AG04450 (cell line): ENCODE results near the gene DHCR7. TPM values are rescaled to one million over a fixed set of nuclear protein-coding genes. Genes with fewer than 3 reads are reported as not detected.

ENCODE experiments used
- CTCF ChIA-PET: fragments of 300-600, 350-600 bp; formaldehyde crosslinking; extraction: SDS; loops from one replicate; lab custom pipeline; 2022; ENCODE audit warnings: antibody characterized with exemption, inconsistent platforms; lab: Charles Lee
- POLR2A ChIA-PET: fragments of 350-600 bp; formaldehyde crosslinking; extraction: SDS; loops from one replicate; lab custom pipeline; 2021; ENCODE audit warnings: antibody characterized with exemption, inconsistent platforms; lab: Yijun Ruan, JAX
- DNase-seq: peaks from one replicate; pipeline ENCODE4 v3.0.0-alpha.2; 2011; ENCODE audit warnings: low read depth, low spot score
- H3K27ac ChIP-seq: one replicate; pipeline ENCODE4 v1.5.1; 2012; ENCODE audit warnings: low read depth, low read length, control low read depth
- H3K27me3 ChIP-seq: one replicate; pipeline ENCODE4 v1.6.0; 2012; ENCODE audit warnings: low read length; ENCODE audit not compliant: control insufficient read depth, insufficient read depth
- H3K4me3 ChIP-seq: 2 replicates; pipeline ENCODE4 v1.5.1; 2011; ENCODE audit warnings: mild to moderate bottlenecking, low read depth, low read length, control low read depth
- H3K9me3 ChIP-seq: 2 replicates; pipeline ENCODE4 v1.5.1; 2012; ENCODE audit warnings: low read length; ENCODE audit not compliant: control insufficient read depth, insufficient read depth
- CTCF ChIP-seq: IDR thresholded peaks from 2 replicates; pipeline ENCODE4 v1.5.1; 2011; ENCODE audit warnings: low read depth, low read length, control low read depth, inconsistent platforms
- polyA plus RNA-seq: library from polyadenylated mRNA; depleted of rRNA; stranded (reverse); fragments of >200 nt; gene quantifications from 2 replicates; pipeline ENCODE4 v1.2.3, GENCODE V29; 2011

The DHCR7 gene
- polyA plus RNA-seq, 1 experiment: 40.2 TPM

DNA sequence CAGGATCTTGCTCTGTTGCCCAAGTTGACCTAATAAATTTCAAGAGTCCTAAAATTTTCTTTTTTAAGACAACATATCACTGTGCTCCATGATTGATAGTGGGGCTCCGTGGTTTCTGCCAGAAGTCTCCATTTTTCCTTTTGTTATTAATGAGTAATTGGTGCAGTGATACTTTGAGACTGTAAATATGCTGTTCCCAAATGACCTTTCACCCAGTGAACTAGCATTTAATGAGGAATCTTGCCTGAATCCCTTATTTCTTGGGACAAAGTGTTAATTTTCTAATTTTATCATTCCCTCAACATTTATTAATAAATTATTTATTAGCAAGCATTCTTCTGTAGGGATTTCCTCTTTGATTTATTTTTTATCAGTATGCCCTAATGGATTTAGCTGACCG is 2.3 kb upstream of the DHCR7 start:
- ChIA-PET POLR2A (no interaction called here), CTCF (no interaction called here)
- TF ChIP-seq CTCF: no peak
- no peak overlapping the region for H3K4me3 ChIP-seq
- H3K27ac ChIP-seq: no peak overlapping the region
- DNase-seq: no peak
- peaks cover 4% of the 10 kb centered on the region; the same call in 1 of the 2 replicates for H3K9me3 ChIP-seq
- H3K27me3 ChIP-seq: no peaks in the 10 kb centered on the region

DNA sequence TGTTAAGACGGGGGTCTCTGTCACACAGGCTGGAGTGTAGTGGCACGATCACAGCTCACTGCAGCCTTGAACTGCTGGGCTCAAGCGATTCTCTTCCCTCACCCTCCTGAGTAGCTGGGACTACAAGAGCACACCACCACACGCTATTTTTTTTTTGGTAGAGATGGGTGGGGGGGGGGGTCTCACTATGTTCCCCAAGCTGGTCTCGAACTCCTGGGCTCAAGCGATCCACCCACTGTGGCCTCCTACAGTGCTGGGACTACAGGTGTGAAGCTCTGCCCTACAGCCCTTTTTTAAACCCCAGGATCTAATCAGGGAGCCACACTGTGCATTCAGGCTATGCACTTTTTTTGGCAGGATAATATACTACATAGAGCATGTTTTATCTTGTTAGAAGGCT is 1.4 kb upstream of the DHCR7 start:
- DNase-seq: no peak
- Histone ChIP-seq H3K27ac (no peak overlapping the region), H3K4me3 (peak overlapping the region; percentile 97), H3K9me3 (peaks cover 4% of the 10 kb centered on the region; the same call in 1 of the 2 replicates), H3K27me3 (no peaks in the 10 kb centered on the region)
- no peak for TF ChIP-seq CTCF
- ChIA-PET CTCF (no interaction called here), POLR2A (no interaction called here)

GRCh38 chr11:71447791-71448256 is 369 bp downstream of the DHCR7 start:
- no peak for TF ChIP-seq CTCF
- no peaks in the 10 kb centered on the region; the same call in 1 of the 2 replicates for H3K9me3 ChIP-seq
- DNase-seq: no peak
- peak overlapping the region; percentile 90 for H3K4me3 ChIP-seq
- ChIA-PET POLR2A (no interaction called here), CTCF (interaction anchor here (1.0 kb wide), 1 partner anchor 40 kb away, joined by 3 read pairs; no protein-coding TSS in a partner anchor)
- no peaks in the 10 kb centered on the region for H3K27me3 ChIP-seq
- no peak overlapping the region for H3K27ac ChIP-seq

- Histone ChIP-seq H3K9me3 (no peaks in the 10 kb centered on the region; the same call in 1 of the 2 replicates), H3K27ac (no peak overlapping the region), H3K4me3 (peak overlapping the region; percentile 90), H3K27me3 (no peaks in the 10 kb centered on the region)
- ChIA-PET CTCF (no interaction called here), POLR2A (no interaction called here)
- peak; percentile 7 for DNase-seq
- TF ChIP-seq CTCF: no peak
Measured at GRCh38 chr11:71446942-71447688, 1.1 kb downstream of the DHCR7 start.

DNA sequence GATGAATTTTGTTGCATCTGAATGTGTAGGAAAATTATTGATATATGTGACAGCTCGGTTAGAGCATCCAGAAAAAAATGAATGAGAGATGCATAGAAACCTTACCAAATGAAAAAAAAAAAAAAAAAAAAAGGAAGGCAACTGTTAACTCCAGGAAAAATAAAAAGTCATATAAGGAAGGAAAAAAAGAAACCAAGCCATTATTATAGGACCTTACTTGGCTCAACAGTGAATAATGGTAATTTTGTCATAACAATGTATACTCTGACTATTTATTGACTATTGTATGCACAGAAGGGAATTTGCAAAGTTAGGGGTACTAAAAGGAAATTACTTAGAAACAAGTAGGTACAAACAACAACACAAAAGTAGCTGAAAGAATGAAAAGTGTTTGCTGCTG is 2.0 kb downstream of the DHCR7 start:
- no peak for TF ChIP-seq CTCF
- CTCF ChIA-PET: interaction anchor here (0.6 kb wide), 2 partner anchors 126 to 1047 kb away, joined by 3 to 6 read pairs; no protein-coding TSS in a partner anchor
- no peak overlapping the region for H3K27ac ChIP-seq
- no peak overlapping the region for H3K4me3 ChIP-seq
- DNase-seq: no peak
- no peaks in the 10 kb centered on the region for H3K27me3 ChIP-seq
- H3K9me3 ChIP-seq: no peaks in the 10 kb centered on the region; the same call in 1 of the 2 replicates
- POLR2A ChIA-PET: no interaction called here
